ENCODE results near the gene LZTS3. TPM values are rescaled to one million over a fixed set of nuclear protein-coding genes. Genes with fewer than 3 reads are reported as not detected.

LZTS3 gene
- total and polyA plus RNA-seq, 2 of the 13 experiments (the other 11 are each of a cell fraction or from before 2014, with no cell fraction given), result 10.1 to 31.3 TPM

- TF ChIP-seq ZNF281 (CRISPR knock-in tag; IDR thresholded peaks at IDR 0.05; ENCODE audit: borderline replicate concordance), result peak; percentile 53; the same call in 1 of the 2 replicates
- TF ChIP-seq DRAP1 (CRISPR knock-in tag; IDR thresholded peaks at IDR 0.05), result peak; percentile 59
- TF ChIP-seq JARID2 (CRISPR knock-in tag; IDR thresholded peaks at IDR 0.05; ENCODE audit: insufficient replicate concordance), result peak; percentile 91
- 0 out of 2 replicates have a peak, but pooled peaks have one; percentile 16 for TF ChIP-seq PRDM10 (CRISPR knock-in tag; IDR thresholded peaks at IDR 0.05; ENCODE audit: low read depth)
- peak; percentile 80; the same call in 1 of the 2 replicates for TF ChIP-seq JUN (CRISPR knock-in tag; IDR thresholded peaks at IDR 0.05)
- TF ChIP-seq MYPOP (CRISPR knock-in tag; IDR thresholded peaks at IDR 0.05), result 0 out of 2 replicates have a peak, but pooled peaks have one; percentile 44
- TF ChIP-seq ZNF781 (CRISPR knock-in tag; IDR thresholded peaks at IDR 0.05; ENCODE audit: borderline replicate concordance, not compliant biosample characterization), result peak; percentile 74
- peak; percentile 84; the same call in 1 of the 2 replicates for TF ChIP-seq TSC22D2 (CRISPR knock-in tag; IDR thresholded peaks at IDR 0.05; ENCODE audit: borderline replicate concordance)
- 0 out of 2 replicates have a peak, but pooled peaks have one; percentile 15 for TF ChIP-seq PAXIP1 (CRISPR knock-in tag; conservative IDR thresholded peaks at IDR 0.05)
- TF ChIP-seq ZSCAN22 (CRISPR knock-in tag; IDR thresholded peaks at IDR 0.05), result peak; percentile 58; the same call in 1 of the 2 replicates
- 0 out of 2 replicates have a peak, but pooled peaks have one; percentile 50 for TF ChIP-seq ZNF414 (CRISPR knock-in tag; IDR thresholded peaks at IDR 0.05)
- TF ChIP-seq ZNF557 (CRISPR knock-in tag; IDR thresholded peaks at IDR 0.05), result peak; percentile 56; the same call in 1 of the 2 replicates
These were observed 55.4 kb downstream of the LZTS3 start (continued) for GRCh38 chr20:3117839-3118379.
